ENCODE results near the gene LACC1. TPM values are rescaled to one million over a fixed set of nuclear protein-coding genes. Genes with fewer than 3 reads are reported as not detected.

The LACC1 gene
- total RNA-seq, 1 experiment from 2014 or later, result 7.2 TPM

DNA sequence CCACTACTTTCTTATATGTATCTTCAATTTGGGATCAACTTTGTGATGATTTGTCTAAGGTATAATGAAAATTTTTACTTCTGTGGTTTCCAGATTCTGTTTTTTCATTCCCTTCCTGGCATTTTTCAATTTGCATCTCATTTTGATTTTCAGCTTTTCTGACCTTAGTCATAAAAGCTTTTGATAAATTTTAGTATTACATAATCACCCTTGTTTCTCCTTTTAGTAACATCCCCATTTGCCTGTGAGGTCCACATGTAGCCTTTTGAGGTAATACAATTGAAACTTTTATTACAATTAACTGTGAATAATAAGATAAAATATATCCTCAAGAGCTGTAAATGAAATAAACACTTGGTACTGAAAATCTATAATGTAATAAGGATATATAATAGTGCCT is 31.2 kb downstream of the LACC1 start:
- Mint-ChIP-seq H3K4me1 (ENCODE audit: low read depth, unreplicated experiment) (peaks cover 7% of the 10 kb centered on the region), H3K9me3 (ENCODE audit: unreplicated experiment) (no peaks in the 10 kb centered on the region), H3K4me3 (ENCODE audit: unreplicated experiment) (no peak overlapping the region), H3K27ac (ENCODE audit: unreplicated experiment) (no peak overlapping the region), H3K27me3 (ENCODE audit: insufficient read depth, unreplicated experiment) (peaks cover 9% of the 10 kb centered on the region), H3K36me3 (ENCODE audit: insufficient read depth, unreplicated experiment) (no peaks in the 10 kb centered on the region)
- POLR2A ChIA-PET, result no interaction called here
- H3K27me3 ChIP-seq (replicated peaks; ENCODE audit: control insufficient read depth, insufficient read depth, low read length), result no peaks in the 10 kb centered on the region
- no peaks in the 10 kb centered on the region for H3K4me1 ChIP-seq
- no TSS peak for BruUV-seq (replicated peaks)
- CTCF ChIA-PET, result no interaction called here
- H3K4me3 ChIP-seq (ENCODE audit: low read depth, low read length), result no peak overlapping the region
- no peak for TF ChIP-seq CTCF (IDR thresholded peaks at IDR 0.05; ENCODE audit: insufficient read depth in 1 of 2, low read depth in 1 of 2, low read length in 1 of 2, severe bottlenecking in 1 of 2, unreplicated experiment in 1 of 2)
- no peaks in the 10 kb centered on the region for H3K9me3 ChIP-seq
- intact Hi-C loops (cut with micrococcal nuclease; ENCODE audit: unreplicated experiment), result no loop called here
- DNase-seq, result no peak
- H3K36me3 ChIP-seq (ENCODE audit: control insufficient read depth, insufficient read depth, low read length), result no peaks in the 10 kb centered on the region

DNA sequence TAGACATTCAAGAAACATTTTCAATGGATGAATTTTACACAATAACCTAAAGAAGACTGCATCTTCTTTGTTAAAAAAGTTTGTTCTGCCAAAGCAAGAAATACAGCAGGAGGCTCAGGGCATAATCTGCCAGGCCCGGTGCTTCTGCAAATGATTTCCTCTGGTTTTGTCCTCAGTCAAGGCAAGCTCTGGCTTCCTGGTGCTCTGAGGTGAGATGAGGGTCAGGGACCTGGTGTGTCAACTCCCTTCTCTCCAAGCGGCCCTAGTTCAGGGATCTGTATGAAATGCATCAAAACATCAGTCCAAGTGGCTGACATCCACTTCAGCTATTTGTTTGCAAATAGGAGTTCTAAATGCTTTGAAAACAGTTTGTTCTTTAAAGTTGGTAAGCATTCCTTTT is 31.6 kb downstream of the LACC1 start:
- Histone ChIP-seq H3K27me3 (replicated peaks; ENCODE audit: control insufficient read depth, insufficient read depth, low read length) (no peaks in the 10 kb centered on the region), H3K9me3 (no peaks in the 10 kb centered on the region), H3K4me3 (ENCODE audit: low read depth, low read length) (no peak overlapping the region), H3K36me3 (ENCODE audit: control insufficient read depth, insufficient read depth, low read length) (no peaks in the 10 kb centered on the region), H3K4me1 (no peaks in the 10 kb centered on the region)
- H3K36me3 Mint-ChIP-seq (ENCODE audit: insufficient read depth, unreplicated experiment), result no peaks in the 10 kb centered on the region
- ChIA-PET CTCF (no interaction called here), POLR2A (no interaction called here)
- no peak overlapping the region for H3K4me3 Mint-ChIP-seq (ENCODE audit: unreplicated experiment)
- DNase-seq, result no peak
- no peaks in the 10 kb centered on the region for H3K9me3 Mint-ChIP-seq (ENCODE audit: unreplicated experiment)
- peaks cover 7% of the 10 kb centered on the region for H3K4me1 Mint-ChIP-seq (ENCODE audit: low read depth, unreplicated experiment)
- no peak for TF ChIP-seq CTCF (IDR thresholded peaks at IDR 0.05; ENCODE audit: insufficient read depth in 1 of 2, low read depth in 1 of 2, low read length in 1 of 2, severe bottlenecking in 1 of 2, unreplicated experiment in 1 of 2)
- peaks cover 9% of the 10 kb centered on the region for H3K27me3 Mint-ChIP-seq (ENCODE audit: insufficient read depth, unreplicated experiment)
- intact Hi-C loops (cut with micrococcal nuclease; ENCODE audit: unreplicated experiment), result no loop called here
- no TSS peak for BruUV-seq (replicated peaks)
- H3K27ac Mint-ChIP-seq (ENCODE audit: unreplicated experiment), result no peak overlapping the region

- no peak for TF ChIP-seq CTCF (IDR thresholded peaks at IDR 0.05; ENCODE audit: insufficient read depth in 1 of 2, low read depth in 1 of 2, low read length in 1 of 2, severe bottlenecking in 1 of 2, unreplicated experiment in 1 of 2)
- Mint-ChIP-seq H3K36me3 (ENCODE audit: insufficient read depth, unreplicated experiment) (no peaks in the 10 kb centered on the region), H3K4me3 (ENCODE audit: unreplicated experiment) (no peak overlapping the region), H3K4me1 (ENCODE audit: low read depth, unreplicated experiment) (peaks cover 7% of the 10 kb centered on the region), H3K27me3 (ENCODE audit: insufficient read depth, unreplicated experiment) (peaks cover 7% of the 10 kb centered on the region), H3K9me3 (ENCODE audit: unreplicated experiment) (no peaks in the 10 kb centered on the region), H3K27ac (ENCODE audit: unreplicated experiment) (no peak overlapping the region)
- no peaks in the 10 kb centered on the region for H3K4me1 ChIP-seq
- intact Hi-C loops (cut with micrococcal nuclease; ENCODE audit: unreplicated experiment), result no loop called here
- DNase-seq, result no peak
- no peaks in the 10 kb centered on the region for H3K27me3 ChIP-seq (replicated peaks; ENCODE audit: control insufficient read depth, insufficient read depth, low read length)
- no peaks in the 10 kb centered on the region for H3K9me3 ChIP-seq
- POLR2A ChIA-PET, result no interaction called here
- BruUV-seq (replicated peaks), result no TSS peak
- CTCF ChIA-PET, result no interaction called here
- no peak overlapping the region for H3K4me3 ChIP-seq (ENCODE audit: low read depth, low read length)
- no peaks in the 10 kb centered on the region for H3K36me3 ChIP-seq (ENCODE audit: control insufficient read depth, insufficient read depth, low read length)
Observed at GRCh38 chr13:43911871-43912270, 32.2 kb downstream of the LACC1 start.
